ENCODE results near the gene ABCC5.

Gene ABCC5

DNA sequence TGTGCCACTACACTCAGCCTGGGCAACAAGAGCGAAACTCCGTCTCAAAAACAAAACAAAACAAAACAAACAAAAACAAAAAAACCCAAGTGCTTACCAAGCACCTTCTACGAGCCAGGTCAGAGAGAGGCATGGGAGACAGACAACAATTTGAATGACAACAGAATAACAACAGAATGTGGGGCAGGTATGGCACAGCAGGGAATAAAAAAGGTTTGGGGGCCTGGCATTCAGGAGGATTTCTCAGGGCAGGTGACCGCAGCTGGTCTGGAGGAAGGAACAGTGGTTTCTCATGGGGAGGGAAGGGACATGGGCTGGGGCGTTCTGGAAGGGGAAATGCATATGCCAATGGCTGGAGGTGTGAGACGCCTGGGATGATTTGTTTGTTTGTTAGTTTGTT lies 110.5 kb downstream of the ABCC5 start:
- Histone ChIP-seq H3K9me3 (replicated peaks; ENCODE audit: insufficient read depth, low read length) (no peaks in the 10 kb centered on the region), H3K9ac (ENCODE audit: low read length) (no peak overlapping the region), H2AFZ (ENCODE audit: low read length) (no peak overlapping the region), H3K4me1 (ENCODE audit: low read length) (no peaks in the 10 kb centered on the region), H3K36me3 (replicated peaks; ENCODE audit: insufficient read depth, low read length) (no peaks in the 10 kb centered on the region), H3K4me3 (ENCODE audit: low read length) (no peak overlapping the region), H3K27ac (ENCODE audit: low read length) (no peak overlapping the region), H3F3A (ENCODE audit: insufficient read depth, low read length) (no peaks in the 10 kb centered on the region), H3K4me2 (ENCODE audit: low read depth, low read length) (no peak overlapping the region), H4K20me1 (ENCODE audit: insufficient read depth, low read length) (no peaks in the 10 kb centered on the region), H3K27me3 (replicated peaks; ENCODE audit: insufficient read depth, low read length) (no peaks in the 10 kb centered on the region), H3K79me2 (ENCODE audit: low read length) (no peaks in the 10 kb centered on the region), H3K9me2 (replicated peaks; ENCODE audit: insufficient read depth, low read length) (no peaks in the 10 kb centered on the region)
- TF ChIP-seq CTCF (IDR thresholded peaks at IDR 0.05; ENCODE audit: low read length) (no peak), EZH2 (optimal IDR thresholded peaks at IDR 0.05; ENCODE audit: low read depth, low read length) (no peak), EZH2phosphoT487 (IDR thresholded peaks at IDR 0.05; ENCODE audit: low read length) (no peak)
- no peak for DNase-seq

DNA sequence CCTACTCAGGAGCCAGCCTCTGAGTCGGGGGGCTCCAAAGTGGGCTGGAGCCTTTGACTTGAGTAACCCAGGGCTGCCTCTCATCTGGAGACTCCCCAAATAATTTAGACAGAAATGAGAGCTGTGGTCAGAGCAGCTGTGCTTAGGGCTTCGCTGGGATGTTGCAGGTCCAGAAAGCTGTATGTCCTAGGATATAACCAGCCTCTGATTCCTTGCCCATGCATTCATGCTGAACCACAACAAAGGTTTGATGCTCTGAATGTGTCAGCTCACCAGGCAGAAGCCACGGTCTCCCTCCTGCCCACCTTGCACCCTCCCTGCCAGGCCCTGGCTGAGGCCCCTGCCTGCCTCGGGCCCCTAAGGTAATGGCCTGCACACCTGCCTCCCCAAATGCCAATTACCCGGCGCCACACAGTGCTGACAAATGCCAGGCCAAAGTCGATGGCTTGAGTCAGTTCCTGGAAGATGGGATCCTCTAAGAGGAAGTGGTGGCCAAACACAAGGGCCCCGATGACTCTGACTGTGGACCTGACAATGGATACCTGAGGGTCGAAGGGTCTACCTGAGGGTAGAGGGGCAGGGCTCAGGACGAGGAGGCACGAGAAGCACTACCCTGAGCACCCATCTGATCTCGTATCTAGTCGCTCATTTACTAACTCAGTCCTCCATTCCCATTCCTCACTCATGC lies 111.3 kb downstream of the ABCC5 start:
- Histone ChIP-seq H3K9me3 (replicated peaks; ENCODE audit: insufficient read depth, low read length) (no peaks in the 10 kb centered on the region), H3K9ac (ENCODE audit: low read length) (no peak overlapping the region)
- TF ChIP-seq EZH2 (optimal IDR thresholded peaks at IDR 0.05; ENCODE audit: low read depth, low read length) (no peak), CTCF (IDR thresholded peaks at IDR 0.05; ENCODE audit: low read length) (no peak), EZH2phosphoT487 (IDR thresholded peaks at IDR 0.05; ENCODE audit: low read length) (no peak)

GRCh38 chr3:183904833-183905780 lies 112.6 kb downstream of the ABCC5 start:
- Histone ChIP-seq H3K4me1 (ENCODE audit: low read length) (no peaks in the 10 kb centered on the region), H3K9me3 (replicated peaks; ENCODE audit: insufficient read depth, low read length) (no peaks in the 10 kb centered on the region), H2AFZ (ENCODE audit: low read length) (no peak overlapping the region), H3K9ac (ENCODE audit: low read length) (no peak overlapping the region), H3K4me2 (ENCODE audit: low read depth, low read length) (no peak overlapping the region), H3K9me2 (replicated peaks; ENCODE audit: insufficient read depth, low read length) (no peaks in the 10 kb centered on the region), H3K27ac (ENCODE audit: low read length) (no peak overlapping the region), H3F3A (ENCODE audit: insufficient read depth, low read length) (no peaks in the 10 kb centered on the region), H3K4me3 (ENCODE audit: low read length) (no peak overlapping the region), H3K36me3 (replicated peaks; ENCODE audit: insufficient read depth, low read length) (no peaks in the 10 kb centered on the region), H4K20me1 (ENCODE audit: insufficient read depth, low read length) (no peaks in the 10 kb centered on the region), H3K79me2 (ENCODE audit: low read length) (no peaks in the 10 kb centered on the region), H3K27me3 (replicated peaks; ENCODE audit: insufficient read depth, low read length) (no peaks in the 10 kb centered on the region; the same call in 1 of the 2 replicates)
- DNase-seq, result no peak
- no peak for TF ChIP-seq CTCF (IDR thresholded peaks at IDR 0.05; ENCODE audit: low read length)
- TF ChIP-seq EZH2phosphoT487 (IDR thresholded peaks at IDR 0.05; ENCODE audit: low read length), result no peak
- TF ChIP-seq EZH2 (optimal IDR thresholded peaks at IDR 0.05; ENCODE audit: low read depth, low read length), result no peak

More for the DNA sequence above, 111.3 kb downstream of the ABCC5 start:
- Histone ChIP-seq H3K4me1 (ENCODE audit: low read length) (no peaks in the 10 kb centered on the region), H3K4me3 (ENCODE audit: low read length) (no peak overlapping the region), H3K79me2 (ENCODE audit: low read length) (no peaks in the 10 kb centered on the region), H3K27ac (ENCODE audit: low read length) (no peak overlapping the region), H3F3A (ENCODE audit: insufficient read depth, low read length) (no peaks in the 10 kb centered on the region), H3K9me2 (replicated peaks; ENCODE audit: insufficient read depth, low read length) (no peaks in the 10 kb centered on the region), H3K27me3 (replicated peaks; ENCODE audit: insufficient read depth, low read length) (no peaks in the 10 kb centered on the region; the same call in 1 of the 2 replicates), H4K20me1 (ENCODE audit: insufficient read depth, low read length) (no peaks in the 10 kb centered on the region), H3K36me3 (replicated peaks; ENCODE audit: insufficient read depth, low read length) (no peaks in the 10 kb centered on the region), H3K4me2 (ENCODE audit: low read depth, low read length) (no peak overlapping the region), H2AFZ (ENCODE audit: low read length) (no peak overlapping the region)
- no peak for DNase-seq

Data from MM.1S (cell line).